Body of pancreas (tissue), 4 donors: ENCODE measurements around the gene RNF130.

Experiments
- CTCF ChIP-seq, 7 experiments: fragments of 450-650 bp in 4 of 7; fragments of 200-600 bp in 3 of 7; sonication (generic) in 3 of 7; IDR thresholded peaks; one replicate each; pipeline ENCODE4 v1.5.1; 2016 to 2019; ENCODE audit warnings: antibody characterized with exemption in 7 of 7
- POLR2A ChIP-seq, 3 donors: fragments of 450-650 bp; IDR thresholded peaks; one replicate each; pipeline ENCODE4 v1.6.1; 2016; ENCODE audit warnings: antibody characterized with exemption in 3 of 3, mild to moderate bottlenecking in 2 of 3

DNA sequence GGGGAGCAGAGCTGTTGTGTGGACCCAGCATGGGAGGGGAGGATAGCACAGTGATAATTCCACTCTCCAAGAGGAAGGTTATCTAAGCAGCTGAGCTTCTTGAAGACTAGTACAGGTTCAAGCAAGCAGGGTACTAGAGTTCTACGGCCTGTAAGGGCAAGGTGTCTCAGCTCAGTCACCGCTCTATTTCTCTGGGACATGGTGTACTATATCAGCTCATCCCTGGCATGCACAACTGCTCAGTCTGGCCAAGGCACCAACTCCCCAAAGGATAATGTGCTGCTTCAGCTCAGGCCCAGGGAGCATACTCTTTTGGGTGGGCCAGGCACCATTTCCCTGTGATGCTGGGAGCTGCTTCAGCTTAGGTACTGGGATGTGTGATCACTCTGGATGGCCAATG is 69.8 kb downstream of the RNF130 start:
- TF ChIP-seq POLR2A (IDR thresholded peaks at IDR 0.05): no peak
- TF ChIP-seq CTCF (IDR thresholded peaks at IDR 0.05): no peak
